Jurkat, Clone E6-1 (cell line): ENCODE data around the gene EVA1C.
"Not testable (repeated sequence)": the region's sequence is repeated elsewhere in the genome, so short reads cannot be mapped to it uniquely, and the experiment has no call there.

ENCODE experiments used
- DNase-seq: peaks from one replicate; pipeline ENCODE4 v3.0.0-alpha.2; 2011; ENCODE audit warnings: low read depth, low spot score
- H3K4me3 ChIP-seq: 2 replicates; pipeline ENCODE4 v1.5.1; 2011; ENCODE audit warnings: mild to moderate bottlenecking, low read length, control low read depth, moderate library complexity

EVA1C gene

DNA sequence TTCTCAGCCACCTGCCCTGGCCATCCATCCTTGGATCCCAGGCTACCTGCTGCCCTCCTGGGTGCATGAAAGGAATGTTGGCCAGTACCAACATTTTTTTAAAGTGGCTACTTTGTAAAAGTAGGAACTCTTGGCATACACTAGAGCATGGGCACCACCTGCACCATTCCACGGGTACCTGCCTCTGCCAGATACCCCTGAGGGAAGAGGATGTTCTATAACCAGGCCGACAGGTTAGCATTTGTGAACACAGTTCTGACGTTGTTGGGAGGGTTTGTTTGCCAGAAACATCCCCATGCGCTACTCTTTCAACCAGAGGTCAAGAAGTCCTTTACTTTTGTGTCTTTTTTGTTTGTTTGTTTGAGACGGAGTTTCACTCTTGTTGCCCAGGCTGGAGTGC, 43.0 kb downstream of the EVA1C start:
- DNase-seq: no peak
- H3K4me3 ChIP-seq: no peak overlapping the region

DNA sequence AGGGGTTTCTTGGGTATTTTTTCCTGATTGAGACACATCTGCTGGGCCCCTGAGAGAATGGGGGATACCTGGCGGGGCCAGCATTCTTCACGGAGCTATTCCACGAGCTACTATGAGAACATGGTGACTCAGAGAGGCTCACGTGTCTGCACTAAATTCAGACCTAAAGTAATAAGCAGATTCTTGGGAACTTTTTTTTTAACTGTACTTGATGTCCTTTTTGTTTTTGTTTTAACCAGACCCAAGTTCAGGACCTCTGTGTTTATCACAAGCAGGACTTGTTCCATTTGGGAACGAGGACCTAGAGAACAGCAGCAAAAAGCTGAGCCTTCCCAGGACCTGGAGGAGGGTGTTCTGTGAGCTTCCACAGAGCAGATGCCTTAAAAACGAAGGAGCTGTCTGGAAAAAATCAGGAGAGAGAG, 44.0 kb downstream of the EVA1C start:
- DNase-seq: no peak
- no peak overlapping the region for H3K4me3 ChIP-seq

DNA sequence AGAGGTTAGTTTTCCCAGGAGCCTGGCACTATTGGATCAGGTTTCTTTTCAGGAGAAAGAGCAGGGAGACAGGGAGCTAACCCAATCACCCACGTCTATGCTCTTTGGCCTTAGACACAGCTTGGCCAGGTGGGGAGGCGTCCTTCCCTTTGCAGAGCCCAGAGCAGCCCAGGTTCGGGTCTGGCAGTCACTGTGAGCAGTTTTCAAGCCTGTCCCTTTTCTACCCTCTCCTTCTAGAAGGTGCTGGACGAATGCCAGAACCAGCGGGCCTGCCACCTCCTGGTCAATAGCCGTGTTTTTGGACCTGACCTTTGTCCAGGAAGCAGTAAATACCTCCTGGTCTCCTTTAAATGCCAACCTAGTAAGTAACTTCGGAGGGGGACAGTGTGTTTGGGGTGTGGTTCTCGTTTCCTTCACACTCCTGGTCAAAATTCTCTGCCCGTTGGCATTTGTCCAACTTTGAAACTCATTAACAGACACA, 44.9 kb downstream of the EVA1C start:
- H3K4me3 ChIP-seq: no peak overlapping the region
- no peak for DNase-seq

DNA sequence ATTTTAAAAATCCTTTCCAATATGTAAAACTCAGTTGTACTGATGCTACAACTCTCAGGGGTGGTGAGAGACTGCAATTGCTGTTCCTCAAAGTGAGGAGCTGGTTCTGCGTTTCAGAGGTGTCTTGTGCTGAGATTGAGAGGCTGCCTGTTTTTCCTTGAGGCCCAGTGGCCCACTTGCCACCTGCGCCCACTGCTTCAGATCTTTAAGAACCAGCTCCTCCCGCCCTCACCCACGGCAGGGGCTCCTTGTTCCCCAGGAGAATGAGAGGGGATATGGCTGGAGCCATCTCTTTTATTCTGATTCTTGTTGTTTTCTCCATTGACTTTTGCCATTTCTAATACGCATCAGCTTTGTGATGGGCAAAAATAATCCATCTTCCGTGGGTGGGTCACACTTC, 45.5 kb downstream of the EVA1C start:
- no peak for DNase-seq
- no peak overlapping the region for H3K4me3 ChIP-seq

DNA sequence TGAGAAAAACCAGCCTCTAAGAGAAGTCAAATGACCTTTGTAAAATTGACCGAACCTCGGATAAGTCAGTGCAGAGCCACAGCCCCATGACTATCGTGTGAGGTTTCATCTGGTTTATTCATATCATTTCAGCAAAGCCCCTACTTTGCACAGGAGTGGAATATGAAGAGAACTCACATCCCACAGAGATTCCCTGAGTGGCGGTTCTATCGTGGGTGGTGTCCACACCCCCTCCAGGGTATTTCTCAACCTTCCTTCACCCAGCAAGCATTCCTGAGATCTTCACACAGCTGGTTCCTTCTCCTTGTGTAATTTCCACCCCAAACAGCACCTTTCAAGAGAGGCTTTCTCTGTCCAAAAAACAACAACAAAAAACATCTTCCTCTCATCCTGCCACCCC, 47.5 kb downstream of the EVA1C start:
- no peak overlapping the region for H3K4me3 ChIP-seq
- no peak for DNase-seq

DNA sequence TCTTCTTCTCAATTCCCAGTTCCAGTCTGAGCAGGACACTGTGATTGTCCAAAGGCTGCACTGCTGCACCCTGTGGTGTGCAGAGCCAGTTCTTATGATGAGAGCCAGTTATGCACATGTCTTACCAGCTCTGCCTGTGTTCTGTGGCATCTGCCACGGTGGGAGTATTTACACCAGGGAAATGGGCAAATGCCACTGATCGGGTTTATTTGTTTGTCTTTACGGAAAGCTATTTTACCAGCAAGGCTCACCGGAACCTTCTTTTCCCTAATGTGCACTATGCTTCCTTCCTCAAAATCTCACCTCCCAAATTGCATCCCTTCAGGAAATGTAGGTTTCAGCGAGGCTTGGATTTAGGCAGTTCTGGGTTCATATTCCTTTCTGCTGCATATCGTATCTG, 49.0 kb downstream of the EVA1C start:
- no peak for DNase-seq
- no peak overlapping the region for H3K4me3 ChIP-seq

DNA sequence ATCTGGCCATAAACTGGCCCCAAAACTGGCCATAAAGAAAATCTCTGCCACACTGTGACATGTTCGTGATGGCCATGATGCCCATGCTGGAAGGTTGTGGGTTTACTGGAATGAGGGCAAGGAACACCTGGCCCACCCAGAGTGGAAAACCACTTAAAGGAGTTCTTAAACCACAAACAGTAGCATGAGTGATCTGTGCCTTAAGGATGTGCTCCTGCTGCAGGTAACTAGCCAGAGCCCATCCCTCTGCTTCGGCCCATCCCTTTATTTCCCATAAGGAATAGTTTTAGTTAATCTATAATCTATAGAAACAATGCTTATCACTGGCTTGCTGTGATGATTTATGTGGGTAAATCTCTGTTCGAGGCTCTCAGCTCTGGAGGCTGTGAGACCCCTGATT, 50.1 kb downstream of the EVA1C start:
- H3K4me3 ChIP-seq, DNase-seq: not testable (repeated sequence)

DNA sequence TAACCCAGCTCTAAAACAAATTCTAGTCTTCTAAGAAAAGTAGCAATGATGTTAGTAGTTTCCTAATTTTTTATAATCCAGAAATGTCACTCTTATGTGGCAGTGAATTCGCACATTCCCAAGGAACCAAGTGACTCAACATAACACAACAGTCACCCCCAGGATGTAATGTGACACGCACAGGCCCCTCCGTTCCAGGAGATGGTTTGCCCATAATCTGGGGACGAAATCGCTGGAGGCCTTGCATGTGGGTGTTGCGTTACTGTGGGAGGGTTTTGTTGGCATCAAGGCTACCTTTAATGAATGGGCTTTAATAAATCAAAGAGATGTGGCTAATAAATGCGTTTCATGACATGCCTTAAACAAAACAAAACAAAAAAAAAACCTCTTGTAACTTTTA, 50.9 kb downstream of the EVA1C start:
- H3K4me3 ChIP-seq: no peak overlapping the region
- no peak for DNase-seq

DNA sequence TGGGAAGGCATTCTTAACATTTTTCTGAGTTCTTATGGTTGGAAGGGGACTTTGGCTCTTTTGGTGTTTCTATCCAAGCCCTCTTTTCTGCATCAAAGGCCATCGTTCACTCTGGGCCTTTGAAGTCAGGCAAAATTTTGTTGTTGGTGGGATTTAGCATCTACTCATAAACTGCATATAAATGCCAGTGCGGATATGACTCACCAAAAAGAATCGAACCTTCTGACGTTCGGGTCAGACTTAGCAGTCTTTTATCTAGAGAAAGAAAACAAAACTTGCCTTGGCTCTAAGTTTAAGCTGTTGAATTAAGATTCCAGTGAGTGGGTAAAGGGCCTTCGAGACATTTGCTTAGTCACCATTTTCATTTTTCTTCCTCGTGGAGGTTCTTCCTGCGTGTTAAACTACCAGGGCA, 51.4 kb downstream of the EVA1C start:
- DNase-seq: no peak
- no peak overlapping the region for H3K4me3 ChIP-seq

DNA sequence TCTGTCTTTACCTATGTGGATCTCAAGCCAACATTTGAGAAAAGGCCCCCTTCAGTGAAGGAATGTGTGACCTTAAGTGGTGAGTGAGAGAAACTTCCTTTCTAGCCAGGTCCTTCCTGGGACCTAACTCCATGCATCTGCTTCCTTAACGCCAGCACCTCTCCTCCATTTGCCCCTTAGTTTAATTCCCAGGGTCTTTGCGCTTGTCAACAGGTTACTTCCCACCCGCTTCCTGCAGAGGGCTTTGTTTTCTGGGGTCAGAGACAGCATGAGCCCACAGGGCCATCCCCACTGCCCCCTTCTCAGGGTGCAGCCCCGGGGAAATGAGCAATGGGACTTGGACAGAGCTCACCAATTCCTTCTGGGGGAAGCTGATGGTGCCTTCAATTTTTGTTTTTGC, 54.8 kb downstream of the EVA1C start:
- DNase-seq: no peak
- H3K4me3 ChIP-seq: no peak overlapping the region

DNA sequence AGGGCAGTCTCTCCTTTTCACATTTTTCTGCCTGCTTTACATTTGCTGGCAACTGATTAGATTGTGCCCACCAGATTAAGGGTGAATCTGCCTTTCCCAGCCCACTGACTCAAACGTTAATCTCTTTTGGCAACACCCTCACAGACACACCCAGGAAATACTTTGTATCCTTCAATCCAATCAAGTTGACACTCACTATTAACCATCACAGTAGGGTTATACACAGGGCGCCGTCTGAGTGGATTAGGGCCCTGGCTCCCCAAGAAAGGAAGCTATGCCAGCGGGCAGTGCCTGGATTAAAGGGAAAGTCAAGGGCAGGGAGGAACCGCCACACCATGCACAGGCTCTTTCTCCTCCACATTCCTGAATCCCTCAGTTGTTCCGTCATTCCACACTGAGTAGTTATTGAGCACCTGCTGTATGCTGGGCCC, 56.2 kb downstream of the EVA1C start:
- no peak overlapping the region for H3K4me3 ChIP-seq
- DNase-seq: no peak

DNA sequence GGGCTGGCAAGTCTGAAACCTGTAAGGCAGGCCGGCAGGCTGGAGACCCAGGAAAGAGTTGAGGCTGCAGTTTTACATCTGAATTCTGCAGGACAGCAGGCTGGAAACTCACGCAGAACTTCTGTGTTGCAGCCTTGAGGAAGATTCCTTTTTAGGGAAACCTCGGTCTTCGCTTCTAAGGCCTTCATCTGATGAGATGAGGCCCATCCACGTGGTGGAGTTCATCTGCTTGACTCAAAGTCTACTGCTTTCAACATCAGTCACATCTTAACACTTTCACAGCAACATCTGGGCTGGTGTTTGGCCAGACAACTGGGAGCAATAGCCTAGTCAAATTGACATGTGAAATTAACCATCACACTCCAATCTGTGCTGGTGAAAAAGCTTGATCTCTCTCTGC, 57.1 kb downstream of the EVA1C start:
- no peak overlapping the region for H3K4me3 ChIP-seq
- no peak for DNase-seq

DNA sequence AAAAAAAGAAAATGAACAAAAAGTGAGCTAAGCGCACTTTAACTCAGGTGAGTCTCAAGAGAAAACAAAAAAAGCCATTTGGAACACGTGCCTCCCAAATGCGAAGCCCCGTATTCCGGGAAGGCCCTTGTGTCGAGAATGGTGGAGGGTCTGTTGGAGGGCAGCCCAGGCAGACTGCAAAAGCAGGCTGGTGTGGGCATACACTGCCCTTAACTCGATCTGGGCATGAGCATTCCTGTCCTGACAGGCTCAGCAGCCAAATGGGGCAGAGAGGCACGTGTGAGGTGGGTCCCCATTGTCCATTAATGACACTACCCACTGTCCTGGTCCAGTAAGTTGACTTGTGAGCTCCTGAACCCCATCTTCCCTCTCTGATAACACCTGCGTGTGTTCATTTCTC, 57.7 kb downstream of the EVA1C start:
- DNase-seq: no peak
- no peak overlapping the region for H3K4me3 ChIP-seq

DNA sequence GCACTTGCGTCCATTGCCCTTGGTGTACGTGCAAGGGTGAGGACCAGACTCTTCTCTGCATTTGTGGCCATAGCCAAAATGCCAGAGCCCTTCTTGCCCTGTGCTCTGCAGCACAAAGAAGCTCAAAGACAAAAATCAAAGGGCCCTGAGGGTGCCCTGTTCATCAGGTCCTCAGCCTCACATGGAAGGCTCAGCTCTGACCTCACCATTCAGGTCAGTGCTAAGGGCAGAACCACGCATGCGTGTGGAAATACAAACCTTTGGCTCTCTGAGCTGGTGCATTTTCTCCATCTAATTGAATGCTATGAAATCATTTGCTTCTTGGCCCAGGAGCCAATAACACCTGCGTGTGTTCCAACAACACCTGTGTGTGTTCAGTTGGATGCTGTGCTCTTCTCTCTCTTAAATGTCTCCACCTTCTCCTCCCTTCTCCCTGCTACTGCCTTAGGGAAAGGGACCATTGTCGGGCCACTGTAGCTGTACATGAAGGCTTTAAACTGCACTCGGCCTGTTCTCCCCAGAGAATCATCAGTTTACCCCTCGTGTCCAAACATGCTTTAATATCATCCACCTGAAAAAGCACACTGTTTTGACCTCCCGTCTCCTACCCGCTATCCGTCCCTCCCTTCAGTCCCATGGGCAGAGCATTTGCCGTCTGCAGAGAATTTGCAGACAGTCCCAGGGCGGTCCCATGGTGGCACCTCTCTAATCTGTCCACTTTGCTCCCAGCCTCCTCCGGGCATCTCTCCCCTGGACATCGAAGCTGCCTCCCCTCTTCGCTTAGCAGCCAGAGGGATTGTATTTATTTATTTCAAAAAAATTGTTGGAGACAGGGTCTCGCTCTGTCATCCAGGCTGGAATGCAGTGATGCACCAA, 60.6 kb downstream of the EVA1C start:
- no peak overlapping the region for H3K4me3 ChIP-seq
- no peak for DNase-seq

DNA sequence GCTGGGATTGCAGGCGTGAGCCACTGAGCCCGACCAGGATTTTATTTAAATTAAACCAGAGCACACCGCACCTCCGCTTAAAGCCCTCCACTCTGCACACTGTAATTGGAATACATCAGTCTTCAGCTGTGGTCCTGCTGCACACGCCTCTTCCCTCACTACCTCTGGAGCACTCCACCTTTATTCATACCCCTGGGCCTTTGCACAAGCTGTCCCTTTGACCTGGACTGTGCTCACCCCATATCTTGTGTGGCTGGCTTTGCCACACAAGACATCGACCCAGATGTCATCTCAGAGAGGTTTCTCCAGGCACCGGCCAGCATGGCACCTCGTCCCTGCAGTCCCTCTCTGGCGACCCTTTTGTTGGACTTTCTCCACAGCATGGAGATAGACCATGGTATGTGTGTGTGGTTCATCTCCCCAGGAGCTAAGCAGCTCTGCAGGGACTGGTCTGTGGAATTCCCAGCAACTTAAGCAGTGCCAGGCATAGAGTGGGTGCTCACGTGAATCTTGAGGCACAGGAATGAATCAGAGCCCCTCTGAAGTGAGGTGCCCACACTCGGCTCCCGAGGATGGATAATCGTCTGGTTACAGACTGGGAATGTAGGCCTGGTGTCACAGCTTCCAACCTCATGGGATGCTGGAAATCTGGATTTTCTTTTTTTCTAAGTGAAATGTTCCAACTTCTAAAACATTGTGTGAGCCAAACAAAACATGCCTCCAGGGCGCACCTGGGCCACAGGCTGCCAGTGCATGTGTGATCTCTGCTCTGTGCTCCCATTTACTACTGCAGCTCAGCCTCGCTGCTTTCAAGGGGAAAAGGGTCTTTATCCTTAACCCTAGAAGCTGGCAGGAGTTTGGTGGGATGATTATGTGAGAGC, 61.9 kb downstream of the EVA1C start:
- no peak for DNase-seq
- no peak overlapping the region for H3K4me3 ChIP-seq

DNA sequence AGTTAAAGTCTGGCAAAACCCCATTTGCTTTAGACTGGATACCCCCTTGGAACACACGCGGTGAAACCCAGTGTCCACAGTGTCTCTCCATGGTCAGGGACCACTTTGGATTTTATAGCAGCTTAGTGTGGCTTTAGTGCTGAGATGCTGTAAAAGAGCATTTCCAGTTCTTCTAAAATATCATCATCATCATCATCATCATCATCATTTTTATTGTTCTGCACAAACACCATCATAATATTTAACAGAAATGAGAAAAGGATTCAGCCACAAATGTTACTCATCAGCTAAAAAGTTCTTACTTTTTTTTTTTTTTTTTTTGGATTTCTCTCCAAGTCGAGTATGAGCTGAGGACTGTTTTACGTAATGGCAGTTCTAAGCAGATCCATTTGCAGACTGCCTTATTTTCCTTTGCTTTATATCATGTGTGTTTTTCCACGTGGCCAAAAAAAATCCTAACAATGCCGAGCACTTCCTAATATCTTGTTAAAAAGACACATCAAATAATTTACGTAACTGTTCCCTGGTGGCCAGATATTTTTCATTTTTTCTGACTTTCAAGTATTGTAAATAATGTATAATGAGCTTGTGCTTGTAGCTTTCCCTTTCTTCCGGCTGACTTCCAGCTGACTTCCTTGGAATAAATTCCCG, 62.8 kb downstream of the EVA1C start:
- no peak overlapping the region for H3K4me3 ChIP-seq
- DNase-seq: no peak

DNA sequence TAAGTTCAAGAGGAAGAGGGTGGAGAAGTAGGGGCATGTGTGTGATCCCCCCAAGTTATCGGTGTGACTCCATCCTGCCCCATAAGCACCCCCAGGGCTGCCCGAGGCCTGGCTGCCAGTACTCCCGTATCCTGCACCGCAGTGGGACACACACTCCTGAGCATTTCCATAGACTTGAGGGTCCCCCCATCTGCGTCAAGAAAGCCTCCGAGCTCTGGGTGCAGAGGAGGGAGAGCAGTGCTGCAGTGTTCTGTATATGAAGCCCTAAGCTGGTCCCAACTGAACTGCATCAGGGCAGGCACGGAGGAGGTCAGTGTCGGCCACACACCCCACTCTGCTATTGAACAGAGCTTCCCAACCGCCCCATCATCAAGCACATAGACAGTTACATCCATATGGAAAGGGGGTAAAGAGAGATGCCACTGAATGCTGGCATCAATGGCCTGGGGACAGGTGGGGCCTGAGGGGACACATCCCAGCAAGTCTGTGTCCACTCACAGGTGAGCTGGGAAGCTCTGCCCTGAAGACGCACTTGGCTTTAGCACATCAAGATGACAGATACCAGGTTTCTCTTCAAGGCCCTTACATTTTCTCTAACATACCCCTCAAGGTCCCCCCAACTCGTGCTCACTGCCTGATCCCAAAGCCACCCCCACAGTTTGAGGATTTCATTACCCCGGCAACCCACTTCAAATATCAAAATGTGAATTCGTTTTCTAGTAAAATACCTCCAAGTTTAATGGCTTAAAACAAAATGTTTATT, 64.3 kb downstream of the EVA1C start:
- DNase-seq: no peak
- no peak overlapping the region for H3K4me3 ChIP-seq

DNA sequence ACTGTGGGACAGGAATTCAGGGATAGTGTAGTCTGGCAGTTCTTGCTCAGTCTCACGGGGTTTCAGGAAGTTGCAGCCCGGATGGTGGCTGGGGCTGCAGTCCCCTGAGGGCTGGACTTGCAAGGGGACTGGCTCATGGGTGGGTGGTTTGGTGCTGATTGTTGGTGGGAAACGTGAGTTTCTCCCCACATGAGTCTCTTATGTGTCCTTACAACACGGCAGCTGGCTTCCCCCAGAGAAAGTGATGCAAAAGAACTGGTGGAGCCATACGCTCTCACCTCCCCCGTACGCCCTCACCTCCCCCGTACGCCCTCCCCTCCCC, 64.9 kb downstream of the EVA1C start:
- DNase-seq: no peak
- no peak overlapping the region for H3K4me3 ChIP-seq

DNA sequence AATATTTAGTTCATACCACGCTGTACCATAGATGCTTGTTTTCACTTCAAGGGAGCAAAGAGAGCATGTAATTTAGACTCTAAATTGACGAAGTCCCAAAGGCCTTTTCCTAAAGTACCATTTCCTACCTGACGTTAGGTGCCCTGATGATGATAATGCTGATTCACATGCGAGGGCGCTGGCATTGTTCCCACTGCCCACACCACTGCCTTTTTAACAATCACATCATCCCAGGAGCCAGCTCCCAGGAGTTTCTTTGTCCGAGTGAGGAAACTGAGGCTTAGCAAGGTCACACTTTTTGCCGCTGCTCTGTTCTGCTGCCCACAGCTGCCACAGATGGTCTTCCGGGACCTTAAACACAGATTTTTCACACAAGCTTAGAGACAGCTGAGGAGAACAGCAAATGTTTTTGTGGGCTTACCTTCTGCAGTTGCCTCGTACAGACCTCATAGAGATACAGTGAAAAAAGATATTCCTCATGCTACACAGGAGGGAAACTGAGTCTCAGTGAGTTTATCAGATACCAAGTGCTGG, 69.4 kb downstream of the EVA1C start:
- DNase-seq: no peak
- H3K4me3 ChIP-seq: no peak overlapping the region
